ENCODE measurements around the gene AMPD3.

DNA sequence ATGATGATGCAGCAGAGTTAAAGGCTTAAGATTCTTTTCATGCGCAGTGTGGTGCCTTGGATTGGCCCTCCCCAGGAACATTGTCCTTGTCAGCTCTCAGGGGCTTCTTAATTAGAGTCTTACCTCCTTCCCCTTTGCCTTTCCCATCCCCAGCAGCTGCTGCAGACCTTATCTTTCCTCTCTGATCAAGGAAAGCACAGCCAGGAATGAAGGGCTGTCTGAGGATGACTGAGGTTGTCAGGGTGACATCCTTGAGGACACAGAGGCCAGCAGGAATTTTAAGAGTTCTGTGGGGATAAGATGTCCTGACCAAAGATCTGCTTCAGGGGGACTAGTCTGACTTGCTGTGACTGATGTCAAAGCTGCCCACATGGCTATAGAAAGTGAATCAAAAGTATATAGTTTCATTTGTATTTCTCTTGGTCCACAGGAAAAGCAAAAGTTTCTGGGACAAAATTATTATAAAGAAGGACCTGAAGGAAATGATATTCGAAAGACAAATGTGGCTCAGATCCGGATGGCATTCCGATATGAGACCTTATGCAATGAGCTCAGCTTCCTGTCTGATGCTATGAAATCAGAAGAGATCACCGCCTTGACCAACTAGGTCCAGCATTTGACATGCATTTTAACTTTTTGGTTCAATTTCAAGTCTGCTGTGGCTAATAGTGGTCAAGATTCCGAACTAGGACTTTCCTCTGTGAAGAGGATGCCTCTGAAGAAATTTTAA, 50.4 kb downstream of the AMPD3 start:
- TF ChIP-seq EZH2 (IDR thresholded peaks at IDR 0.05; ENCODE audit: low read depth), result no peak
- TF ChIP-seq, protein P1, sequence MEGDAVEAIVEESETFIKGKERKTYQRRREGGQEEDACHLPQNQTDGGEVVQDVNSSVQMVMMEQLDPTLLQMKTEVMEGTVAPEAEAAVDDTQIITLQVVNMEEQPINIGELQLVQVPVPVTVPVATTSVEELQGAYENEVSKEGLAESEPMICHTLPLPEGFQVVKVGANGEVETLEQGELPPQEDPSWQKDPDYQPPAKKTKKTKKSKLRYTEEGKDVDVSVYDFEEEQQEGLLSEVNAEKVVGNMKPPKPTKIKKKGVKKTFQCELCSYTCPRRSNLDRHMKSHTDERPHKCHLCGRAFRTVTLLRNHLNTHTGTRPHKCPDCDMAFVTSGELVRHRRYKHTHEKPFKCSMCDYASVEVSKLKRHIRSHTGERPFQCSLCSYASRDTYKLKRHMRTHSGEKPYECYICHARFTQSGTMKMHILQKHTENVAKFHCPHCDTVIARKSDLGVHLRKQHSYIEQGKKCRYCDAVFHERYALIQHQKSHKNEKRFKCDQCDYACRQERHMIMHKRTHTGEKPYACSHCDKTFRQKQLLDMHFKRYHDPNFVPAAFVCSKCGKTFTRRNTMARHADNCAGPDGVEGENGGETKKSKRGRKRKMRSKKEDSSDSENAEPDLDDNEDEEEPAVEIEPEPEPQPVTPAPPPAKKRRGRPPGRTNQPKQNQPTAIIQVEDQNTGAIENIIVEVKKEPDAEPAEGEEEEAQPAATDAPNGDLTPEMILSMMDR (conservative IDR thresholded peaks at IDR 0.05), result no peak
